Left ventricle myocardium superior (tissue), 1 donor: ENCODE results near the gene POLR3F. TPM values are rescaled to one million over a fixed set of nuclear protein-coding genes. Genes with fewer than 3 reads are reported as not detected.
"Not testable (repeated sequence)": the region's sequence is repeated elsewhere in the genome, so short reads cannot be mapped to it uniquely, and the experiment has no call there.

Source experiments
- ATAC-seq: fragments of 200-7000 bp; cut with Tn5 transposase; one replicate; pipeline ENCODE4 v1.9.1; 2020; ENCODE audit warnings: mild to moderate bottlenecking, moderate library complexity
- DNase-seq: peaks from one replicate; pipeline ENCODE4 v3.0.0-alpha.2; 2020
- intact Hi-C: fragments of 100-400 bp; cut with micrococcal nuclease; formaldehyde crosslinking; loops from one replicate; pipeline ENCODE4 v1.11.0; 2022
- total RNA-seq: library from RNA; stranded (reverse); fragmentation: NEBNext Ultra II Directional; extraction: Animal tissue kit (Norgen Biotek cat#: 25700); gene quantifications from one replicate; pipeline ENCODE4 v1.2.1, GENCODE V29; 2021
- donor health status: DM: no; HTN: yes; CAD: no; lungs with severe emphysema.

The POLR3F gene
- total RNA-seq, 1 donor from 2014 or later: 9.9 TPM

GRCh38 chr20:18497603-18498002 is 30.4 kb downstream of the POLR3F start:
- no peak for DNase-seq
- no peak for ATAC-seq
- intact Hi-C loops: no loop called here

DNA sequence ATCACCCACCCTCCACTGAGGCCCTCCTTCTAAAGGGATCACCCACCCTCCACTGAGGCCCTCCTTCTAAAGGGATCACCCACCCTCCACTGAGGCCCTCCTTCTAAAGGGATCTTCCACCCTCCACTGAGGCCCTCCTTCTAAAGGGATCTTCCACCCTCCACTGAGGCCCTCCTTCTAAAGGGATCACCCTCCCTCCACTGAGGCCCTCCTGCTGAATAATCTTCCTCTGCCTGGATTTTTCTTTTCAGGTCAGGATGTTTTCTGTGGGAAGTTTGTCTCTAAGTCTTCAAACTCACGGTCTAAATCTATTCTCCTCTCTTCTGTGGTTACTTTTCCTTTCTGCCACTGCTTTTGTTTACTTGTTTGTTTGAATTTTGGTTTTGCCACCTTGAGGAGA is 34.5 kb downstream of the POLR3F start:
- ATAC-seq, DNase-seq, intact Hi-C loops: not testable (repeated sequence)

DNA sequence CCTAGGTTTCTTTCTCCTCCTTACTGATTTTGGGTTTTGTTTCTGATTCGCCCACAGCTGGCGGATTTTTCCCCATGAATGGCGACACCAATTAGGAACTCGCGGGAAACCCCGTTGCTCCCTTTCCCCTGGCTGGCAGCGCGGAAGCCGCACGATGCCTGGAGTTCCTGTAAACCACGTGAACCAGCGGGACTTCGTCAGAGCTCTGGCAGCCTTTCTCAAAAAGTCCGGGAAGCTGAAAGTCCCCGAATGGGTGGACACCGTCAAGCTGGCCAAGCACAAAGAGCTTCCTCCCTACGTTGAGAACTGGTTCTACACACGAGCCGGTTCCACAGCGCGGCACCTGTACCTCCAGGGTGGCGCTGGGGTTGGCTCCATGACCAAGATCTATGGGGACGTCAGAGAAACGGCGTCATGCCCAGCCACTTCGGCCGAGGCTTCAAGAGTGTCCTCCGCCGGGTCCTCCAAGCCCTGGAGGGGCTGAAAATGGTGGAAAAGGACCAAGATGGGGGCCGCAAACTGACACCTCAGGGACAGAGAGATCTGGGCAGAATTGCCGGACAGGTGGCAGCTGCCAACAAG is 37.4 kb downstream of the POLR3F start:
- intact Hi-C loops: no loop called here
- peak; percentile 46 for DNase-seq
- no peak for ATAC-seq

- DNase-seq: no peak
Measured at GRCh38 chr20:18506744-18507143, 39.6 kb downstream of the POLR3F start.

DNA sequence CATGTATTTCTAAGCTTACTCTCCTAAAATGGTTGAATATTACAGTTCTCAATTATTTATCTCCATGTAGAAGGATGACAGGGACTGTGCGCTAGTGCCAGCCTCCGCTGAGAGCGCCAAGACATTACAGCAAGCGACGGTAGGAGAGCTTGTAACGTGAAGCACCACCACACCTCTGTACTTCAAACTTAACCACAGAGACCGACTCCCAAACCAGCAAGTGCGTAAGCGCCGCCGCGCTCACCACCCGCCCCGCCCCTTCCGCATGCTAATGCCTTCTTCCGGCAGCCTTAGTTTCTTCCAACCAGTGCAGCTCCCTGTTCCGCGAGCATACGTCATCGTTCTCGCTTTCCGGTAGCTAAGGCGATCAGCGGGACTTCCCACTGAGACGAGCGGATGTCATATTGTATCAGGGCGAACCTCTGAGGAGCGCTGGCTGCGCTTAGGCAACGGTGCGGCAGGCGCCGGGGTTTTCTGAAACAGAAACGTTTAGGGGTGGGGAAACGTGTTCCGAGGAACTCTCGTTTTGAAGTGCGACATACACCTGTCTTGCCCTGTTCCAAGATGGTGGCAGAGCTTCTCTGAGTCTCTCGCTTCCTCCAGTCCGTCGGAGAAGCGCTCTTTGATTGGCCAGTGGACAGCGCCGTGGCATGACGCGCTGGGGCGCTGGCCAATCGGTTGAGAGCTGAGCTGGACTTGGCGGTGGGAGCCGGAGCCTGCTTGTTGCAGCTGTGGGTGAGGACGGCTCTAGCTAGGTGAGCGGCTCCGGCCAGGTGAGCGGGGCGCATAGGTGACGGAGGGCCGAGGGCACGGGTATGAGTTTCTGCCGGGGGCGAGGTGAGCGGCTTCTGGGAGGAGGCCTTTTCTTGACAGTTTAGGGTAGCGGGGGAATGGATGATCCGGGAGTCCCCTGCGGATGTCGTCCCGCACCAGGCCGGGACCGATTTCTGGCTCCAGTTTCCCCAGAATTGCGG is 40.3 kb downstream of the POLR3F start, which contains the start of gene SEC23B:
Gene SEC23B, plus strand, starts transcription at position 723 of the 974 bp plus-strand sequence. CDS start 2,896 bp downstream, outside the sequence.
- ATAC-seq: peak; percentile 99
- peak; percentile 97 for DNase-seq
- intact Hi-C loops: no loop called here

More at GRCh38 chr20:18506744-18507143, 39.6 kb downstream of the POLR3F start:
- ATAC-seq: no peak
- intact Hi-C loops: no loop called here

GRCh38 chr20:18511571-18511970 is 44.4 kb downstream of the POLR3F start:
- intact Hi-C loops: no loop called here
- ATAC-seq (no peak), DNase-seq (no peak)

GRCh38 chr20:18513208-18513607 is 46.0 kb downstream of the POLR3F start:
- ATAC-seq: no peak
- DNase-seq: no peak
- intact Hi-C loops: no loop called here

- DNase-seq: no peak
- intact Hi-C loops: no loop called here
- no peak for ATAC-seq
Measured at GRCh38 chr20:18514127-18514526, 46.9 kb downstream of the POLR3F start.

GRCh38 chr20:18515973-18516372 is 48.8 kb downstream of the POLR3F start:
- intact Hi-C loops: no loop called here
- no peak for DNase-seq
- ATAC-seq: no peak

DNA sequence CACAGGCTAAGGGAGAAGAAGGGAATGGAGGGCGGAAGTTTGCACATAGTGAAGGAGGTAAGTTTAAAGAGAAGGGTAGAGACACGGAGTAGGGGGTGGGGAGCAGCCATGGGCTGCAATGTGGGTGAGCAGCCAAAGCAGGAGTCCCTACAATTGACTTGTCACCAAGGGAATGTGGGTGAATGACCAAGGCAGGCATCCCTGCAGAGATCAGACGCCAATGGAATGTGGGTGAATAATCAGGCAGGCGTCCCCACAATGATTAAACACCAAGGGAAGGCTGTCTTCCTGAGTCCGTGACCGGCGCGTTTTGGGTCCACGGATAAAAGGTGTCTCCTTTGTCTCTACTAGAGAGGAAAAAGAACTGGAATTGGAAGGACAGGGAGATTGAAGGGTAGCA is 54.9 kb downstream of the POLR3F start:
- intact Hi-C loops, DNase-seq, ATAC-seq: not testable (repeated sequence)

DNA sequence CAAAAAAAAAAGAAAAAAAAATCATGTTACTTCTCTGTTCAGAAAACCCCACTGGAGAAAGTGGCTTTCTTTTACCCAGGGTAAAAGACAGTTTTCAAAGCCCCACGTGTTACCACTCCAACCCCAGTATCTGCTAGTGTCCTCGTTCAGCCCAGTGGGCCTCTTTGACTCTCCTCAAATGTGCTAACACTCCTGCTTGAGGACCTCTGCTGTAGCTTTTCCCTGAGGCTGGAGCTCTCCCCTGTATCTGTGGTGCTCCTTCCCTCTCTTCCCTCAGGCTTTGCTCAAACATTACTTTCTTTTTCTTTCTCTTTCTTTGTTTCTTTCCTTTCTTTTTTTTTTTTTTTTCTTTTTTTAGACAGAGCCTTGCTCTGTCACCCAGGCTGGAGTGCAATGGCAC is 55.9 kb downstream of the POLR3F start:
- ATAC-seq (no peak), DNase-seq (no peak)
- intact Hi-C loops: no loop called here

GRCh38 chr20:18524646-18525045 is 57.5 kb downstream of the POLR3F start:
- DNase-seq (no peak), ATAC-seq (no peak)
- intact Hi-C loops: no loop called here

DNA sequence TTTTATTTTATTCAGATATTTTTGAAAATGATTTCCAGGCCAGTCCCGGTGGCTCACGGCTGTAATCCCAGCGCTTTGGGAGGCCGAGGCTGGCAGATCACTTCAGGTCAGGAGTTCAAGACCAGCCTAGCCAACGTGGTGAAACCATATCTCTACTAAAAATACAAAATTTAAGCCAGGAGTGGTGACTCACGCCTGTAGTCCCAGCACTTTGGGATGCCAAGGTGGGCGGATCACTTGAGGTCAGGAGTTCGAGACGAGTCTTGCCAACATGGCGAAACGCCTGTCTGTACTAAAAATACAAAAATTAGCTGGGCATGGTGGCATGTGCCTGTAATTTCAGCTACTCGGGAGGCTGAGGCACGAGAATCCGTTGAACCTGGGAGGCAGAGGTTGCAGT is 59.6 kb downstream of the POLR3F start:
- intact Hi-C loops, DNase-seq, ATAC-seq: not testable (repeated sequence)

- intact Hi-C loops: no loop called here
- ATAC-seq: no peak
Measured at GRCh38 chr20:18527339-18527738, 60.1 kb downstream of the POLR3F start.

GRCh38 chr20:18527836-18528235 is 60.6 kb downstream of the POLR3F start:
- intact Hi-C loops: no loop called here
- no peak for DNase-seq
- ATAC-seq: no peak

More at GRCh38 chr20:18527339-18527738, 60.1 kb downstream of the POLR3F start:
- DNase-seq: no peak

GRCh38 chr20:18529041-18529440 is 61.9 kb downstream of the POLR3F start:
- intact Hi-C loops: no loop called here
- DNase-seq (no peak), ATAC-seq (no peak)

DNA sequence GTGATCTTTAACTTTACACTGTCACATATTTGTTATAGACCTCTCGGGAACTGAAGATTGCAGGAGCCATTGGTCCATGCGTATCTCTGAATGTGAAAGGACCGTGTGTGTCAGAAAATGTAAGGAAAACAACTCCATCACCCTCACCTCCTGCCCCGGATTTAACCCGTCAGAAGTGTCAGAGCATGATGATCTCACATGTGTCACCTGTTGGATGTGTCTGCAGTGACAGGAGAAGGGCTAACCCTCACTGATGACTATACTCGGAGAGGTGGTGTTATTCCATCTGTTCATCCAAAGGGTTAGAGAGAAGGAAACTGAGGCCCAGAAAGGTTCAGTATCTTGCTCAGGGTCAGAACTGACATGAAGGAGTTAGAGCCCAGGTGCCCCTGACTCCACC is 65.4 kb downstream of the POLR3F start:
- no peak for ATAC-seq
- intact Hi-C loops: no loop called here
- DNase-seq: no peak

- no peak for ATAC-seq
- intact Hi-C loops: no loop called here
- DNase-seq: no peak
Measured at GRCh38 chr20:18533491-18533890, 66.3 kb downstream of the POLR3F start.

- no peak for ATAC-seq
- intact Hi-C loops: no loop called here
- DNase-seq: no peak
Measured at GRCh38 chr20:18533978-18534644, 66.9 kb downstream of the POLR3F start.
